GM18868 (cell line): ENCODE measurements around the gene SLC35E1.

Experiments used
- ATAC-seq: cut with Tn5 transposase; IDR thresholded peaks from one replicate; pipeline ENCODE4 v1.9.1; 2021; ENCODE audit warnings: mild to moderate bottlenecking, moderate library complexity; ENCODE audit not compliant: unreplicated experiment

SLC35E1 gene

GRCh38 chr19:16572332-16573211 is at the start of gene SLC35E1:
TSS of gene SLC35E1 (minus strand) at chr19:16572415. CDS start at chr19:16572364, 51 bp downstream.
- peak; percentile 88 for ATAC-seq

DNA sequence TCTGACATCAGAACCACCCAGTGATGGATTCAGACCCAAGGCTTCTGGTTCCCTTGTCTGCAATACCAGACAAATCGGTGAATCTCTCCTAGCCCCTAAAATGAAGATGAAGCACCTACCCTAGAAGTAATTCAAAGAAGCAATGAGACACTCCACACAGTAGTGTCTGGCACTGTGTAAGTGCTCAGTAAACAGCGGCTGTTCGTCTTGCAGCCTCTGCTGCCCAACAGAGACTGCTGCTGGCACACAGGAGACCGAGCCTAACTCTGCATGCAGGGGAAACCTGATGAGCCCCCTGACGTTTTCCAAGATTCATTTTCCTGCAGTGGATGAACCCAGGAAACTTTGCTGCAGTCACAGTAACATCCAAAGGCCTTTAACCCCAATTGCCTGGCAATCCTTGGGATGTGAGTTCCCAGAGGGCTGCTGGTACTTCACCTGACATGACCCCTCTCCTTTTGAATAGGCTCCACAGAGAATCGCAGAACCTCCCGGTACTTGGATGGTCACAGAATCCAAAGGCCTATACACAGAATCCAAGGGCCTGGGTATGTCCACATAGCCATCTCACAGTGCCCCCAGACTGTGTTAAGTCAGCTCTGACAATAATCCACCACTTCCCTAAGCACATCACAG is 49.1 kb upstream of the SLC35E1 start:
- no peak for ATAC-seq

DNA sequence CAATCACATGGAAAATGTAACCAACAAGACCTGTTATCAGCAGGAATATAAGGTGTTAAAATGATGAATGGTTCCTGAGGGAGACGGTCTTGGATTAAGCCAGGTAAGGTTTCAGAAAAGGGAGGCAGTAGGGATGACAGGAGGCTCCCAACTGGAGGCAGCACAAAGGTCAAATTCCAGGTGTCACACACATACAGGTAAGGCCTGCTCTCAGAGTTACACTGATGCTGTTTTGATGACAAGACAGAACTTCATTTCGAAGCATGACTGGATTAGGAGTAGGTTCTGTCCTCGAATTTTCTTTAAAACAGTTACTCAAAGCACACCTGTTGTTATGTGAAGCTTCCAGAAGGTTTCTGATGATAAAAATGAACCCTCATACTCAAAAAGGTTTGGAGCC is 48.4 kb upstream of the SLC35E1 start:
- no peak for ATAC-seq

DNA sequence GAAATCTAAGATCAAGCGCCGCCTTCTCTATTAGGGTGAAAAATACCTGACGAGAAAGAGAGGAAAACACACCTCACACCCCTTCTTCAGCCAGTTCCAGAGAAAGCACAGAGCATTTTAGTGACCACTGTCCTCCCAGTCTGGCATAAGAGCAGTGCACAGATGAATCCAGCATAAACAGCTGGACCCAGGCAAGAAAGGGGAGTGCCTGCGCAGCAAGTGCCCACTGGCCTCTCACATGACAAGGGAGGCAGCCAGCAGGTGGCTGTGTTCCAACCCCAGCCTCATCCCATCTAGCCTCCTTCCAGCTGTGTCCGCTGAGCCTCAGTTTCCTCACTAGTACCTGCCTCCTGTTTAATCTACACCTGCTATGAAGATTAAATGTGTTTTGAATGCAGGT is 47.8 kb upstream of the SLC35E1 start:
- no peak for ATAC-seq

GRCh38 chr19:16619457-16619856 is 47.2 kb upstream of the SLC35E1 start:
- ATAC-seq = no peak

DNA sequence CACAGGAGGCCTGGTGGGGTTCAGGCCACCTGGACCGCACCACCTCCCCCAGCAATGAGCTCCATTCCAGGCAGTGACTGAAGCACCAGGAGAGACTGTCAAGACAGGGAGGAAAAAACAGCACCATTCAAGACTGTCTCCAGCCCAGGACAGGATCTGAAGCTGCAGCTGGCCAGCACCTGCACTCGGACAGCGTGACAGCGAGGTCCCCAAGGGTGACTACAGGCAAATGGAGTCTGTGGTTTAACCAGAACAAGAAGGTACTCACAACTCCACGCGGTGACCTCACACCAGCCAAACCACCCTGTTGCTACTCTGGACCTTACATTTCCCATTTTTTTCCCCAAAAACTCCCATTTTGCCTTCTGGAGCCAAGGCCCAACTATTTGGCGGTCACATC is 46.0 kb upstream of the SLC35E1 start:
- no peak for ATAC-seq

DNA sequence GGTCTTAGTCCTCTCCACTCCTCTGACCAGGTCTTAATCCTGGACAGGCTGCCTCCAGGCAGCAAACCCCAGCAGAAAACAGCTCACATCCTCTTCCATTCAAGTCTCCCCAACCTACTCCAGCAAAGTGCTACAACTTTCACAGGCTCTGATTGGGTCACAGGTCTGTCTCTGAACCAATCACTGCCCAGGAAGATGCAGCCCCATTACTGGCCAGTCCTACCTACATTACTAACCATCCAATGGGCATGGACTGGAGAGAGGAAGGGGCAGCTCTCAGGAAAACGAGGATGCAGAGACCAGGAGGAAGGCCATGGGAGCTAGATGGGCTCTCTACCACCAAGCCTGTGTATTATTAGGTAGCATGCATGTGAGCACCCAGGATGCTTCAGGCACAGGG is 43.6 kb upstream of the SLC35E1 start:
- ATAC-seq = no peak

GRCh38 chr19:16614941-16615340 is 42.7 kb upstream of the SLC35E1 start:
- no peak for ATAC-seq

DNA sequence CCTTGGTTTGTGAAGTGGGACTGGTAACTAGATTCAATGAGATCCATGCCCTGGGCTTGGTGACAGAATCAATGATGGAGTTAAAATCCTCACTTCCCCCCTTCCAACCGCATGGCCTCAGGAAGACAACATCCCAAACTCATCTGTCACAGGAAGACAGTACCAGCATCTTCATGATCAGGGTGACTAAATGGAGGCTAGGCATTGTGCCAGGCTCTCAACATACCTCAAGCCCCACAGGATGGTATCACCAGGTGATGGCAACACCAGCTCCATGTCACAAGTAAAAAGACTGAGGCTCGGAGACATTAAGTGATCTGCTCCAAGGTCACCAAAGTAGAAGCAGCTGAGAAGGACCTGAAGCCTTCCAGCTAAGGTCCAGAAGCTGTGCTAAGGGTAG is 41.6 kb upstream of the SLC35E1 start:
- no peak for ATAC-seq

DNA sequence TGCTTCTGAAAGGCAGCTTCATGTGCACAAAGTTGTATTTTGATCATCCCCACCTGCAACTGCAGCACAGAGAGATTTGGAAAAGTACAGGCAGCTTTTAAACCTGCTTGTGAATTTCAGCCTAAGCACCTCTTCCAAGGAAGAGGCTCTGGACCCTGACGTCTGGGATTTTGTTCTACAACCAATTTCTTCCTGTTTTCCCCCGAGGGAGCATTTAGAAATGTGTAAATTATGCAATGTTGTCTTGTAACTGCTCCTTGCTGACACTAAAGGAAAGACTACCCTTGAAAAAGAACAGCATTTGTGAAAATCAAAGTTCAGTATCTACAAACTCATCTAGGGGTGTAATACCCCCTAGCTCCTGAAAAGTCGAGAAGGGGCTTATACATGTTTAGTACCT is 40.4 kb upstream of the SLC35E1 start:
- ATAC-seq = no peak

DNA sequence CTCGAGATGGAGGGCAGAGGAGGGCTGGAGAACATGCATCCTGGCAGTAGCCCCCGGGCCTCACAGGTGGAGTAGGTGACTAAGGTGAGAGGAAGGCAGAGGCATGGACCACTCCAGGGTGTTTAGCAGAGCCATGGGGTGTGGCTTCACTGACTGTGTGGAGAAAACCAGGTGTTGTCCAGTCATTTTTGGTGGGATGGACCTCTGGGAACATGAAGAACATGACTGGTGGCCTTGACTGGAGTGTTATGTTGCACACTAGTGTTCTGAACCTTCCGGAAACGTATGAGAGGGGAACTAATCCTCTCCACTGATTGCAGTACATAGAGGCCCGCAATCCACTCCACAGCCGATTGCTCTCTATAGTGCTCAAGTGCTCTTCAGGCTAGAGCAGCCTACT is 38.9 kb upstream of the SLC35E1 start:
- no peak for ATAC-seq

GRCh38 chr19:16609511-16610200 is 37.4 kb upstream of the SLC35E1 start:
- ATAC-seq = no peak

GRCh38 chr19:16608290-16608739 is 36.1 kb upstream of the SLC35E1 start:
- ATAC-seq = no peak

DNA sequence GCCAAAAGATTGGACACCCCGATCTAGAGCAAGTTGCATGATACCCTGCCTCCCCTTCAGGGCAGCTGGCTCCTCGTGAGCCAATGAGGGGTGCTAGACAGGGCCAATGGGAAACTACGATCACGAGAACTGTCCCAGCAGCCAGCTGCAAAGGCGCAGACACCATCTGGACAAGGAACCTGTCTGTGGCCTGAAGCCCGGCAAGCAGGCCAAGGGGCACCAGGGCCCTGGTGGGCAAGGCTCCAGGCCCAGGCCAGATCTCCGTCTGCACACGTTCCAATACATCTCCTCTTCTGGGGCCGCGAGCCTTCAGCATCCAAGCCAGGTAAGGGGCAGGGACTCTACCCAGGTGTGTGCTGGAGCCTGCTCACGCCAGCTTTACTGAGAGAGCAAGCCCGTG is 35.6 kb upstream of the SLC35E1 start:
- ATAC-seq = no peak

GRCh38 chr19:16605553-16605994 is 33.4 kb upstream of the SLC35E1 start:
- no peak for ATAC-seq

DNA sequence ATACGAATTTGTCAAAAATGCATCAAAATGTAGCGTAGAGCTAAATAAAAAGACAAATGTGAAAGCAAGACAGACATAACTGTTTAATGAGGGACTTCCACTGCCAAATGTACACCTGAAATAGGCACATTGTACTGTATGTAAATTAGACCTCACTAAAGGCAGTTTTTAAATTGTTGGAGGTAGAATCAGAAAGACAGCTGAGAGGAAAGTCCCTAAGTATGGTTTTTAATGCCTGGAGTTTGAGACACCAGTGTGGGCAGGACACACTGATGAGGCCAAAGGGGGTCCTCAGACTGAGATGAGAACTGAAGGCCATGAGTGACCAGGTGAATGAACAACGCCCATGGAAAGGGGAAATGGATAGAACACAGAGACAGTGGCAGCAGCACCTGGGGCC is 32.9 kb upstream of the SLC35E1 start:
- no peak for ATAC-seq

DNA sequence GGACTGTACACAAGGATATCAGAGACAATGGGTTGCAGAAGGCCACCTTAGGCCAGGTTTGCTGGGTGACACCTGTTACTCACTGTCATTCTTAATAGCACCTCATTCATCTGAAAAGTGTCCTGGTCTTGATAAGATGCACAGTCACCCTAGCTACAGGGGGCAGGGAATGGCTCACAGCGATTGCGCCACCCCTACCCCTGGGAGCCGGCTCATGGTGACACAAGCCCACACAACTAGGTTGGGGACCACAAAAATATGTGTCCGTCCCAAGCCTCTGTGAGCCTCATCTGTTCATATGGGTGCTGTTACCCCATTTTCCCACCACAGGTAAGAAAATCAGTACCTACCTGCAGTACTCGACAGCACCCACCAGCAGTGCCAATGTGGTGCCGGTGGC is 32.4 kb upstream of the SLC35E1 start:
- no peak for ATAC-seq

DNA sequence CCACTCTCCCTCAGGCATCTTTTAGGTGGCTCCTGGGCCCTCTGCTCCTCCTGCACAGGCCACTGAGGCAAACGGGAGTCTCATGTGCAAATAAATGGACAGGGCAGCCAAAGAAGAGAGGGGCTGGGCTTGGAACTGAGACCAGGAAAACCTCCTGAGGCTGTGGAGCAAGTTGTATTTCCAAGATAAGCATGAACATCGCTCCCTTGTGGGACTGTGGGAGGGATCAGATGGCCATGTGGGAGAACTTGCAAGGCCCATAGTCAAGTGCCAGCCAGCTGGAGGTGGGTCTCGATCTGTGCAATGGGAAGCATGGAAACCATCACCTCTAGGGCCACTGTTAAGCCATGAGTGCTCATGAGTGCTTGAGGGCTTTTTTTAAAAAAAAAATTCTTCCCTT is 30.9 kb upstream of the SLC35E1 start:
- no peak for ATAC-seq

DNA sequence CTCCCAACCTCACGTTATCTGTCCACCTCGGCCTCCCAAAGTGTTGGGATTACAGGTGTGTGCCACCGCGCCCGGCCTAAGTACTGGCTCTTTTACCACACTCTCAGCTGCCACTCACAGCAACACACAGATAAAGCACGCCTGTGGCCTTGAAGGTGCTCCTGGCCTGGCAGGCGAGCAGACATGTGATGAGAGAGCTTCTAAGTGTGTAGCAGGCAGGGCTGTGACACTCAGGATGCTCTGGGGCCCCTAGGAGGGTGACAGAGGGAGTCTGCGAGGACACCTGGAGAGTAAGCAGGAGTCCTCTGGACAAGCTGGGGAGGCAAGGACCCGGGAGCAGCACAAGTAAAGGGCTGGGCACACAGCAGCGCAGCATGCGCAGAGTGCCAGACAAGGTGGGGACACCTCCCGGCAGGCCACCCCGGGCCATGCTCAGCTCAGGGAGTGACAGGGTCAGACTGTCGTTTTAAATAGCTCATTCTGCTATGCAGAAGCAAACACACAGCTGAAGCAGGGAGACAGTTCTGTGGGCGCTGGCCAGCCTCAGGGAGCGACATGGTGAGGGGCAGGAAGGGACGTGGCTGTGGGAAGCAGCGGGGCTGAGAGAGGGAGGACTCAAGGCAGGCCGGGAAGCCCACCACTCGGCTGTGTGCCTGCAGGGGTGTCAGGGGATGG is 29.3 kb upstream of the SLC35E1 start:
- no peak for ATAC-seq

DNA sequence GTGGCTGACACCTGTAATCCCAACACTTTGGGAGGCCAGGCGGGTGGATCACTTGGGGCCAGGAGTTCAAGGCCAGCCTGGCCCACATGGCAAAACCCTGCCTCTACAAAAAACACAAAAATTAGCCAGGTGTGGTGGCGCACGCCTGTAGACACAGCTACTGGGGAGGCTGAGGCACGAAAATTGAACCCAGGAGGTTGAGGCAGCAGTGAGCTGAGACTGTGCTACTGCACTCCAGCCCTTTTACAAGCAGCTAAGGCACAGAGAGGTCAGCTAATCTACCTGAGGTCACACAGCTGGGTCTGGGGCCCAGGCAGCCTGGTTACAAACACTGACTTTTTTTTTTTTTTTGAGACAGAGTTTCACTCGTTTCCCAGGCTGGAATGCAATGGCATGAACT is 28.6 kb upstream of the SLC35E1 start:
- no peak for ATAC-seq

GRCh38 chr19:16599655-16600346 is 27.6 kb upstream of the SLC35E1 start:
- ATAC-seq = no peak
